ENCODE measurements around the gene DLST.

The DLST gene

DNA sequence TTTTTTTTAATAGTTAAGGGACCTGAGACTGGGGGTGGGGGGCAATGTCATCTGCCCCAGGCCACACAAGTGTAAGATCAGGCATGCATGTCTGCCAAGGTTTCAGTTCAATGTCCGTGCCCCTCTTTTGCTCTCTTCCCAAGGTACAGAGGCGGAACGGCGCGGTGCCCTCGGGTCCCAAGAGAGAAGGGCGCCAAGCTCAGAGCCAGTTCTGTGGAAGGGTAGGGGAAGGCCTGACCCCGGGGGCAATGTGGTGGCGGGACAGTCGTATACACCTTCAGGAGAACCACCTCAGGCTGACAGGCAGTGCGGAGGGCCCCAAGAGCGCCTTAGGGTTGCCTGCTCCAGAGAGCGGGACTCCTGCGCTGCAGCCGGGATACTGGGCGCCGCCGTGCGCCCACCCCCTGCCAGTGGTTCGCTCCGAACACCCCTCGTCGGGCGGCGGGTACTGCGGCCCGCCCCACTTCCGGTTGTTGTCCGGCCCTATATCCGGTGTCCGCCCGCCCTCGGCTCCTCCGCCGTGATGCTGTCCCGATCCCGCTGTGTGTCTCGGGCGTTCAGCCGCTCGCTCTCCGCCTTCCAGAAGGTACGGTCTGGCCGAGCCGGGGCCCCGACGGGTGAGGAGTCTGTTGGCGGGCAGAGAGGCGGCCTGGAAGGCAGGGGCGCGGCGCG lies at the start of gene DLST:
DLST (plus strand) TSS at position 486 of the 672 bp plus-strand sequence; CDS start at position 524, 38 bp downstream.
- CTCF ChIA-PET, result interaction anchor here (1.0 to 4.7 kb wide), 4 partner anchors 16 to 207 kb away, joined by 5 to 31 read pairs (median 9); no protein-coding TSS in a partner anchor
- peaks cover 4 to 30% of the 10 kb centered on the region in 2 experiments for H3K36me3 ChIP-seq (ENCODE audit: control insufficient read depth in 2 of 2, insufficient read depth in 1 of 2, low read length in 2 of 2)
- peaks cover 19% of the 10 kb centered on the region; the same call in 1 of the 2 replicates for H3K4me1 ChIP-seq (ENCODE audit: control insufficient read depth, insufficient read depth, low read length)
- peak within 1 kb of the TSS; percentile 90 for H3K4me3 ChIP-seq (ENCODE audit: low read depth, low read length)
- no peaks in the 10 kb centered on the region for H3K9me3 ChIP-seq (ENCODE audit: control insufficient read depth, insufficient read depth, low read depth, low read length)
- H3K27ac ChIP-seq (ENCODE audit: extremely low read depth, low read depth, low read length), result peak within 1 kb of the TSS; percentile 95
- POLR2A ChIA-PET, result interaction anchor here (0.6 to 2.1 kb wide), 5 partner anchors 10 to 25 kb away, joined by 3 to 7 read pairs (median 3); no protein-coding TSS in a partner anchor
- TF ChIP-seq ZNF658 (tag by site-specific recombination; IDR thresholded peaks at IDR 0.05) (no peak), ZNF514 (tag by site-specific recombination; IDR thresholded peaks at IDR 0.05) (no peak), ZFP37 (tag by site-specific recombination; IDR thresholded peaks at IDR 0.05) (peak; percentile 84; the same call in 1 of the 2 replicates), ZNF274 (IDR thresholded peaks at IDR 0.05; ENCODE audit: low read length) (no peak), ZNF274 (tag by site-specific recombination; IDR thresholded peaks at IDR 0.05; ENCODE audit: borderline replicate concordance) (no peak), ZNF16 (tag by site-specific recombination; IDR thresholded peaks at IDR 0.05; ENCODE audit: low read depth) (no peak), KLF7 (tag by site-specific recombination; IDR thresholded peaks at IDR 0.05; ENCODE audit: borderline replicate concordance) (peak; percentile 61), ZNF146 (tag by site-specific recombination; IDR thresholded peaks at IDR 0.05) (no peak), ZNF2 (tag by site-specific recombination; IDR thresholded peaks at IDR 0.05) (peak; percentile 88), ZNF549 (tag by site-specific recombination; IDR thresholded peaks at IDR 0.05) (no peak), OSR2 (tag by site-specific recombination; IDR thresholded peaks at IDR 0.05) (0 out of 2 replicates have a peak, but pooled peaks have one; percentile 9), ZNF558 (tag by site-specific recombination; IDR thresholded peaks at IDR 0.05) (peak; percentile 24; the same call in 1 of the 2 replicates), HOXD13 (CRISPR knock-in tag; IDR thresholded peaks at IDR 0.05; ENCODE audit: borderline replicate concordance) (no peak), ZNF169 (tag by site-specific recombination; IDR thresholded peaks at IDR 0.05) (no peak), ZNF324 (tag by site-specific recombination; IDR thresholded peaks at IDR 0.05) (peak; percentile 50; the same call in 1 of the 2 replicates), SALL2 (tag by site-specific recombination; IDR thresholded peaks at IDR 0.05; ENCODE audit: borderline replicate concordance) (no peak)
- TF ChIP-seq, protein P1, sequence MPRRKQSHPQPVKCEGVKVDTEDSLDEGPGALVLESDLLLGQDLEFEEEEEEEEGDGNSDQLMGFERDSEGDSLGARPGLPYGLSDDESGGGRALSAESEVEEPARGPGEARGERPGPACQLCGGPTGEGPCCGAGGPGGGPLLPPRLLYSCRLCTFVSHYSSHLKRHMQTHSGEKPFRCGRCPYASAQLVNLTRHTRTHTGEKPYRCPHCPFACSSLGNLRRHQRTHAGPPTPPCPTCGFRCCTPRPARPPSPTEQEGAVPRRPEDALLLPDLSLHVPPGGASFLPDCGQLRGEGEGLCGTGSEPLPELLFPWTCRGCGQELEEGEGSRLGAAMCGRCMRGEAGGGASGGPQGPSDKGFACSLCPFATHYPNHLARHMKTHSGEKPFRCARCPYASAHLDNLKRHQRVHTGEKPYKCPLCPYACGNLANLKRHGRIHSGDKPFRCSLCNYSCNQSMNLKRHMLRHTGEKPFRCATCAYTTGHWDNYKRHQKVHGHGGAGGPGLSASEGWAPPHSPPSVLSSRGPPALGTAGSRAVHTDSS (tag by site-specific recombination; IDR thresholded peaks at IDR 0.05), result no peak
- TF ChIP-seq, protein P2, sequence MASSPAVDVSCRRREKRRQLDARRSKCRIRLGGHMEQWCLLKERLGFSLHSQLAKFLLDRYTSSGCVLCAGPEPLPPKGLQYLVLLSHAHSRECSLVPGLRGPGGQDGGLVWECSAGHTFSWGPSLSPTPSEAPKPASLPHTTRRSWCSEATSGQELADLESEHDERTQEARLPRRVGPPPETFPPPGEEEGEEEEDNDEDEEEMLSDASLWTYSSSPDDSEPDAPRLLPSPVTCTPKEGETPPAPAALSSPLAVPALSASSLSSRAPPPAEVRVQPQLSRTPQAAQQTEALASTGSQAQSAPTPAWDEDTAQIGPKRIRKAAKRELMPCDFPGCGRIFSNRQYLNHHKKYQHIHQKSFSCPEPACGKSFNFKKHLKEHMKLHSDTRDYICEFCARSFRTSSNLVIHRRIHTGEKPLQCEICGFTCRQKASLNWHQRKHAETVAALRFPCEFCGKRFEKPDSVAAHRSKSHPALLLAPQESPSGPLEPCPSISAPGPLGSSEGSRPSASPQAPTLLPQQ (tag by site-specific recombination; IDR thresholded peaks at IDR 0.05), result peak; percentile 79
- TF ChIP-seq, protein P3, sequence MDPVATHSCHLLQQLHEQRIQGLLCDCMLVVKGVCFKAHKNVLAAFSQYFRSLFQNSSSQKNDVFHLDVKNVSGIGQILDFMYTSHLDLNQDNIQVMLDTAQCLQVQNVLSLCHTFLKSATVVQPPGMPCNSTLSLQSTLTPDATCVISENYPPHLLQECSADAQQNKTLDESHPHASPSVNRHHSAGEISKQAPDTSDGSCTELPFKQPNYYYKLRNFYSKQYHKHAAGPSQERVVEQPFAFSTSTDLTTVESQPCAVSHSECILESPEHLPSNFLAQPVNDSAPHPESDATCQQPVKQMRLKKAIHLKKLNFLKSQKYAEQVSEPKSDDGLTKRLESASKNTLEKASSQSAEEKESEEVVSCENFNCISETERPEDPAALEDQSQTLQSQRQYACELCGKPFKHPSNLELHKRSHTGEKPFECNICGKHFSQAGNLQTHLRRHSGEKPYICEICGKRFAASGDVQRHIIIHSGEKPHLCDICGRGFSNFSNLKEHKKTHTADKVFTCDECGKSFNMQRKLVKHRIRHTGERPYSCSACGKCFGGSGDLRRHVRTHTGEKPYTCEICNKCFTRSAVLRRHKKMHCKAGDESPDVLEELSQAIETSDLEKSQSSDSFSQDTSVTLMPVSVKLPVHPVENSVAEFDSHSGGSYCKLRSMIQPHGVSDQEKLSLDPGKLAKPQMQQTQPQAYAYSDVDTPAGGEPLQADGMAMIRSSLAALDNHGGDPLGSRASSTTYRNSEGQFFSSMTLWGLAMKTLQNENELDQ (tag by site-specific recombination; IDR thresholded peaks at IDR 0.05; ENCODE audit: low read depth), result no peak
- TF ChIP-seq, protein P4, sequence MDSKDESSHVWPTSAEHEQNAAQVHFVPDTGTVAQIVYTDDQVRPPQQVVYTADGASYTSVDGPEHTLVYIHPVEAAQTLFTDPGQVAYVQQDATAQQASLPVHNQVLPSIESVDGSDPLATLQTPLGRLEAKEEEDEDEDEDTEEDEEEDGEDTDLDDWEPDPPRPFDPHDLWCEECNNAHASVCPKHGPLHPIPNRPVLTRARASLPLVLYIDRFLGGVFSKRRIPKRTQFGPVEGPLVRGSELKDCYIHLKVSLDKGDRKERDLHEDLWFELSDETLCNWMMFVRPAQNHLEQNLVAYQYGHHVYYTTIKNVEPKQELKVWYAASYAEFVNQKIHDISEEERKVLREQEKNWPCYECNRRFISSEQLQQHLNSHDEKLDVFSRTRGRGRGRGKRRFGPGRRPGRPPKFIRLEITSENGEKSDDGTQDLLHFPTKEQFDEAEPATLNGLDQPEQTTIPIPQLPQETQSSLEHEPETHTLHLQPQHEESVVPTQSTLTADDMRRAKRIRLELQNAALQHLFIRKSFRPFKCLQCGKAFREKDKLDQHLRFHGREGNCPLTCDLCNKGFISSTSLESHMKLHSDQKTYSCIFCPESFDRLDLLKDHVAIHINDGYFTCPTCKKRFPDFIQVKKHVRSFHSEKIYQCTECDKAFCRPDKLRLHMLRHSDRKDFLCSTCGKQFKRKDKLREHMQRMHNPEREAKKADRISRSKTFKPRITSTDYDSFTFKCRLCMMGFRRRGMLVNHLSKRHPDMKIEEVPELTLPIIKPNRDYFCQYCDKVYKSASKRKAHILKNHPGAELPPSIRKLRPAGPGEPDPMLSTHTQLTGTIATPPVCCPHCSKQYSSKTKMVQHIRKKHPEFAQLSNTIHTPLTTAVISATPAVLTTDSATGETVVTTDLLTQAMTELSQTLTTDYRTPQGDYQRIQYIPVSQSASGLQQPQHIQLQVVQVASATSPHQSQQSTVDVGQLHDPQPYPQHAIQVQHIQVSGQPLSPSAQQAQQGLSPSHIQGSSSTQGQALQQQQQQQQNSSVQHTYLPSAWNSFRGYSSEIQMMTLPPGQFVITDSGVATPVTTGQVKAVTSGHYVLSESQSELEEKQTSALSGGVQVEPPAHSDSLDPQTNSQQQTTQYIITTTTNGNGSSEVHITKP (tag by site-specific recombination; IDR thresholded peaks at IDR 0.05), result peak; percentile 100
- TF ChIP-seq, protein P5, sequence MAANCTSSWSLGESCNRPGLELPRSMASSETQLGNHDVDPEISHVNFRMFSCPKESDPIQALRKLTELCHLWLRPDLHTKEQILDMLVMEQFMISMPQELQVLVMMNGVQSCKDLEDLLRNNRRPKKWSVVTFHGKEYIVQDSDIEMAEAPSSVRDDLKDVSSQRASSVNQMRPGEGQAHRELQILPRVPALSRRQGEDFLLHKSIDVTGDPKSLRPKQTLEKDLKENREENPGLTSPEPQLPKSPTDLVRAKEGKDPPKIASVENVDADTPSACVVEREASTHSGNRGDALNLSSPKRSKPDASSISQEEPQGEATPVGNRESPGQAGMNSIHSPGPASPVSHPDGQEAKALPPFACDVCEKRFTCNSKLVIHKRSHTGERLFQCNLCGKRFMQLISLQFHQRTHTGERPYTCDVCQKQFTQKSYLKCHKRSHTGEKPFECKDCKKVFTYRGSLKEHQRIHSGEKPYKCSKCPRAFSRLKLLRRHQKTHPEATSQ (tag by site-specific recombination; IDR thresholded peaks at IDR 0.05), result no peak
- TF ChIP-seq, protein P6, sequence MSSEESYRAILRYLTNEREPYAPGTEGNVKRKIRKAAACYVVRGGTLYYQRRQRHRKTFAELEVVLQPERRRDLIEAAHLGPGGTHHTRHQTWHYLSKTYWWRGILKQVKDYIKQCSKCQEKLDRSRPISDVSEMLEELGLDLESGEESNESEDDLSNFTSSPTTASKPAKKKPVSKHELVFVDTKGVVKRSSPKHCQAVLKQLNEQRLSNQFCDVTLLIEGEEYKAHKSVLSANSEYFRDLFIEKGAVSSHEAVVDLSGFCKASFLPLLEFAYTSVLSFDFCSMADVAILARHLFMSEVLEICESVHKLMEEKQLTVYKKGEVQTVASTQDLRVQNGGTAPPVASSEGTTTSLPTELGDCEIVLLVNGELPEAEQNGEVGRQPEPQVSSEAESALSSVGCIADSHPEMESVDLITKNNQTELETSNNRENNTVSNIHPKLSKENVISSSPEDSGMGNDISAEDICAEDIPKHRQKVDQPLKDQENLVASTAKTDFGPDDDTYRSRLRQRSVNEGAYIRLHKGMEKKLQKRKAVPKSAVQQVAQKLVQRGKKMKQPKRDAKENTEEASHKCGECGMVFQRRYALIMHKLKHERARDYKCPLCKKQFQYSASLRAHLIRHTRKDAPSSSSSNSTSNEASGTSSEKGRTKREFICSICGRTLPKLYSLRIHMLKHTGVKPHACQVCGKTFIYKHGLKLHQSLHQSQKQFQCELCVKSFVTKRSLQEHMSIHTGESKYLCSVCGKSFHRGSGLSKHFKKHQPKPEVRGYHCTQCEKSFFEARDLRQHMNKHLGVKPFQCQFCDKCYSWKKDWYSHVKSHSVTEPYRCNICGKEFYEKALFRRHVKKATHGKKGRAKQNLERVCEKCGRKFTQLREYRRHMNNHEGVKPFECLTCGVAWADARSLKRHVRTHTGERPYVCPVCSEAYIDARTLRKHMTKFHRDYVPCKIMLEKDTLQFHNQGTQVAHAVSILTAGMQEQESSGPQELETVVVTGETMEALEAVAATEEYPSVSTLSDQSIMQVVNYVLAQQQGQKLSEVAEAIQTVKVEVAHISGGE (tag by site-specific recombination; conservative IDR thresholded peaks at IDR 0.05; ENCODE audit: low read depth), result peak; percentile 97
